H1 (cell line): ENCODE measurements around the gene CYGB.

ENCODE experiments used
- ASH2L ChIP-seq: fragments of 200-600, 300-600 bp; sonication (generic); IDR thresholded peaks from one replicate; pipeline ENCODE4 v1.7.1; 2017; ENCODE audit warnings: low read length
- ATF2 ChIP-seq: IDR thresholded peaks from 2 replicates; pipeline ENCODE4 v1.6.1; 2012; ENCODE audit warnings: low read length, inconsistent platforms
- BCL11A ChIP-seq, 2 experiments: IDR thresholded peaks; one replicate each; pipeline ENCODE4 v1.6.1; 2011; ENCODE audit warnings: low read depth in 2 of 2, low read length in 2 of 2, mild to moderate bottlenecking in 2 of 2
- EP300 ChIP-seq, 2 experiments: IDR thresholded peaks; 1 replicate in 1 of 2; 2 replicates in 1 of 2; pipeline ENCODE4 v1.6.1; 2011 to 2012; ENCODE audit warnings: low read depth in 2 of 2, low read length in 2 of 2, mild to moderate bottlenecking in 2 of 2, borderline replicate concordance in 1 of 2, inconsistent platforms in 1 of 2, moderate library complexity in 1 of 2
- EZH2 ChIP-seq: fragments of 200-600 bp; sonication (generic); IDR thresholded peaks from 2 replicates; pipeline ENCODE4 v1.7.1; 2012; ENCODE audit warnings: low read depth, mild to moderate bottlenecking, moderate library complexity, low read length, inconsistent platforms; ENCODE audit not compliant: severe bottlenecking
- HDAC2 ChIP-seq, 2 experiments: fragments of 300-600 bp in 1 of 2; sonication (generic) in 1 of 2; IDR thresholded peaks; 2 replicates each; pipeline ENCODE4 v1.6.1; 2011 to 2012; ENCODE audit warnings: low read depth in 2 of 2, low read length in 2 of 2, mild to moderate bottlenecking in 2 of 2, moderate library complexity in 2 of 2, borderline replicate concordance in 1 of 2, inconsistent platforms in 1 of 2
- POLR2A ChIP-seq, 2 experiments: IDR thresholded peaks; 1 replicate in 1 of 2; 2 replicates in 1 of 2; pipeline ENCODE4 v1.6.1; 2011; ENCODE audit warnings: low read depth in 2 of 2, low read length in 2 of 2, mild to moderate bottlenecking in 2 of 2; ENCODE audit errors: control extremely low read depth in 1 of 2
- SP1 ChIP-seq: IDR thresholded peaks from 2 replicates; pipeline ENCODE4 v1.6.1; 2011; ENCODE audit warnings: low read depth, low read length
- SP2 ChIP-seq: IDR thresholded peaks from 2 replicates; pipeline ENCODE4 v1.6.1; 2012; ENCODE audit warnings: mild to moderate bottlenecking, low read length, inconsistent platforms
- SRF ChIP-seq: IDR thresholded peaks from 2 replicates; pipeline ENCODE4 v1.6.1; 2011; ENCODE audit warnings: mild to moderate bottlenecking, low read depth, low read length, moderate library complexity
- TAF1 ChIP-seq: IDR thresholded peaks from 2 replicates; pipeline ENCODE4 v1.6.1; 2011; ENCODE audit warnings: mild to moderate bottlenecking, low read depth, low read length
- YY1 ChIP-seq: IDR thresholded peaks from 2 replicates; pipeline ENCODE4 v1.6.1; 2011; ENCODE audit warnings: low read depth, mild to moderate bottlenecking, low read length
- ZNF274 ChIP-seq: IDR thresholded peaks from 2 replicates; pipeline ENCODE4 v1.7.0; 2012; ENCODE audit warnings: low read length, borderline replicate concordance; ENCODE audit errors: extremely low read depth
- TF ChIP-seq, protein P1 (sequence below), 3 experiments: IDR thresholded peaks; 1 replicate in 2 of 3; 2 replicates in 1 of 3; pipeline versions ENCODE4 v1.5.1 to v1.6.1; 2011; ENCODE audit warnings: low read length in 3 of 3, mild to moderate bottlenecking in 3 of 3, inconsistent platforms in 2 of 3, low read depth in 1 of 3, moderate library complexity in 1 of 3; ENCODE audit not compliant: insufficient read depth in 1 of 3; ENCODE audit errors: control extremely low read depth in 1 of 3

GRCh38 chr17:76549539-76549938 lies 12.0 kb upstream of the CYGB start:
- TF ChIP-seq ATF2: no peak
- TF ChIP-seq, protein P1, sequence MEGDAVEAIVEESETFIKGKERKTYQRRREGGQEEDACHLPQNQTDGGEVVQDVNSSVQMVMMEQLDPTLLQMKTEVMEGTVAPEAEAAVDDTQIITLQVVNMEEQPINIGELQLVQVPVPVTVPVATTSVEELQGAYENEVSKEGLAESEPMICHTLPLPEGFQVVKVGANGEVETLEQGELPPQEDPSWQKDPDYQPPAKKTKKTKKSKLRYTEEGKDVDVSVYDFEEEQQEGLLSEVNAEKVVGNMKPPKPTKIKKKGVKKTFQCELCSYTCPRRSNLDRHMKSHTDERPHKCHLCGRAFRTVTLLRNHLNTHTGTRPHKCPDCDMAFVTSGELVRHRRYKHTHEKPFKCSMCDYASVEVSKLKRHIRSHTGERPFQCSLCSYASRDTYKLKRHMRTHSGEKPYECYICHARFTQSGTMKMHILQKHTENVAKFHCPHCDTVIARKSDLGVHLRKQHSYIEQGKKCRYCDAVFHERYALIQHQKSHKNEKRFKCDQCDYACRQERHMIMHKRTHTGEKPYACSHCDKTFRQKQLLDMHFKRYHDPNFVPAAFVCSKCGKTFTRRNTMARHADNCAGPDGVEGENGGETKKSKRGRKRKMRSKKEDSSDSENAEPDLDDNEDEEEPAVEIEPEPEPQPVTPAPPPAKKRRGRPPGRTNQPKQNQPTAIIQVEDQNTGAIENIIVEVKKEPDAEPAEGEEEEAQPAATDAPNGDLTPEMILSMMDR (IDR thresholded peaks at IDR 0.05; ENCODE audit: control extremely low read depth in 1 of 3, insufficient read depth in 1 of 3, low read depth in 1 of 3, low read length in 3 of 3): no peak
- no peak for TF ChIP-seq ZNF274
- TF ChIP-seq SP1: no peak
- TF ChIP-seq TAF1: no peak
- no peak for TF ChIP-seq YY1
- no peak for TF ChIP-seq POLR2A (IDR thresholded peaks at IDR 0.05; ENCODE audit: control extremely low read depth in 1 of 2, low read depth in 2 of 2, low read length in 2 of 2)
- TF ChIP-seq EZH2: no peak
- no peak for TF ChIP-seq ASH2L
- TF ChIP-seq SRF: no peak
- TF ChIP-seq BCL11A (IDR thresholded peaks at IDR 0.05; ENCODE audit: low read depth in 2 of 2, low read length in 2 of 2): no peak
- TF ChIP-seq SP2: no peak
- TF ChIP-seq EP300 (IDR thresholded peaks at IDR 0.05; ENCODE audit: borderline replicate concordance in 1 of 2, low read depth in 2 of 2, low read length in 2 of 2): no peak
- no peak for TF ChIP-seq HDAC2 (IDR thresholded peaks at IDR 0.05; ENCODE audit: borderline replicate concordance in 1 of 2, low read depth in 2 of 2, low read length in 2 of 2)
